H1 (cell line): ENCODE measurements around the gene ALDH7A1. TPM values are rescaled to one million over a fixed set of nuclear protein-coding genes. Genes with fewer than 3 reads are reported as not detected.

ENCODE experiments used
- CTCF ChIA-PET: fragments of 300-600 bp; sonication (Branson Sonifier 250); formaldehyde crosslinking; loops from one replicate; lab custom pipeline; 2021; ENCODE audit not compliant: partially characterized antibody; lab: Charles Lee
- POLR2A ChIA-PET: fragments of 300-600 bp; sonication (Branson Sonifier 250); formaldehyde crosslinking; loops from one replicate; lab custom pipeline; 2021; ENCODE audit warnings: inconsistent platforms; ENCODE audit not compliant: partially characterized antibody; lab: Charles Lee
- DNase-seq, 2 experiments: peaks; one replicate each; pipeline versions ENCODE4 v3.0.0 to v3.0.0-alpha.2; 2010 to 2022; ENCODE audit warnings: low spot score in 2 of 2, low read depth in 1 of 2, mixed read lengths in 1 of 2
- FAIRE-seq: peaks from 2 replicates; lab custom pipeline; 2011; peaks lifted over from hg19 to GRCh38; lab: Jason Lieb, UNC
- H2AFZ ChIP-seq: 2 replicates; pipeline ENCODE4 v1.8.1; 2012; ENCODE audit warnings: low read length, inconsistent platforms
- H2AK5ac ChIP-seq: 2 replicates; pipeline ENCODE4 v1.6.1; 2013; ENCODE audit warnings: low read depth, low read length
- H2BK120ac ChIP-seq: replicated peaks from 2 replicates; pipeline ENCODE3; 2013; ENCODE audit warnings: low read depth, low read length, inconsistent platforms
- H2BK12ac ChIP-seq: 2 replicates; pipeline ENCODE4 v1.6.1; 2013; ENCODE audit warnings: low read depth, low read length
- H2BK15ac ChIP-seq: 2 replicates; pipeline ENCODE4 v1.6.1; 2013; ENCODE audit warnings: low read length
- H2BK20ac ChIP-seq: 2 replicates; pipeline ENCODE4 v1.6.1; 2013; ENCODE audit warnings: low read length
- H2BK5ac ChIP-seq: 2 replicates; pipeline ENCODE4 v1.6.1; 2013; ENCODE audit warnings: low read depth, low read length
- H3K14ac ChIP-seq: 2 replicates; pipeline ENCODE4 v1.6.1; 2013; ENCODE audit warnings: inconsistent platforms; ENCODE audit not compliant: insufficient read length
- H3K18ac ChIP-seq: 2 replicates; pipeline ENCODE4 v1.6.1; 2013; ENCODE audit warnings: low read length; ENCODE audit errors: extremely low read depth
- H3K23ac ChIP-seq: 2 replicates; pipeline ENCODE4 v1.6.1; 2013; ENCODE audit warnings: inconsistent platforms; ENCODE audit not compliant: insufficient read length
- H3K23me2 ChIP-seq: 2 replicates; pipeline ENCODE4 v1.6.1; 2013; ENCODE audit warnings: low read depth, low read length
- H3K27ac ChIP-seq: 2 replicates; pipeline ENCODE4 v1.6.1; 2011; ENCODE audit warnings: low read depth, low read length, inconsistent platforms
- H3K27me3 ChIP-seq, 4 experiments: replicated peaks in 1 of 4; 1 replicate in 1 of 4; 2 replicates in 3 of 4; pipeline versions ENCODE4 v1.6.1 to v1.8.1; 2011 to 2013; ENCODE audit warnings: low read length in 3 of 4, mild to moderate bottlenecking in 3 of 4, inconsistent platforms in 2 of 4, mixed read lengths in 2 of 4, moderate library complexity in 1 of 4; ENCODE audit not compliant: control insufficient read depth in 3 of 4, insufficient read depth in 3 of 4; ENCODE audit errors: extremely low read depth in 1 of 4
- H3K36me3 ChIP-seq, 4 experiments: 2 replicates each; pipeline versions ENCODE4 v1.6.1 to v1.8.1; 2011 to 2013; ENCODE audit warnings: mild to moderate bottlenecking in 4 of 4, low read length in 3 of 4, moderate library complexity in 2 of 4, control low read depth in 1 of 4, inconsistent platforms in 1 of 4; ENCODE audit not compliant: insufficient read depth in 4 of 4, control insufficient read depth in 2 of 4
- H3K4ac ChIP-seq: replicated peaks from 2 replicates; pipeline ENCODE3; 2013; ENCODE audit warnings: low read length, low read depth, mixed read lengths, inconsistent platforms; ENCODE audit not compliant: insufficient read length
- H3K4me1 ChIP-seq, 4 experiments: replicated peaks in 1 of 4; 1 replicate in 1 of 4; 2 replicates in 3 of 4; pipeline versions ENCODE4 v1.6.1 to v1.8.1; 2011 to 2013; ENCODE audit warnings: low read length in 3 of 4, inconsistent platforms in 2 of 4, mixed read lengths in 1 of 4; ENCODE audit not compliant: insufficient read depth in 4 of 4, control insufficient read depth in 3 of 4
- H3K4me2 ChIP-seq, 2 experiments: 2 replicates each; pipeline versions ENCODE4 v1.6.1 to v1.8.1; 2011 to 2013; ENCODE audit warnings: low read depth in 2 of 2, low read length in 2 of 2, control low read depth in 1 of 2, inconsistent platforms in 1 of 2, mild to moderate bottlenecking in 1 of 2; ENCODE audit not compliant: insufficient read depth in 1 of 2
- H3K4me3 ChIP-seq, 4 experiments: fragments of 200-600, 300-600 bp in 1 of 4; sonication (generic), shearing (Covaris generic), sonication (Bioruptor Twin) in 1 of 4; 2 replicates each; pipeline versions ENCODE4 v1.5.1 to v1.8.1; 2011 to 2016; ENCODE audit warnings: low read length in 4 of 4, low read depth in 3 of 4, control low read depth in 2 of 4, inconsistent platforms in 2 of 4, mild to moderate bottlenecking in 2 of 4, mixed read lengths in 1 of 4, moderate library complexity in 1 of 4; ENCODE audit not compliant: insufficient read depth in 2 of 4; ENCODE audit errors: extremely low read depth in 1 of 4
- H3K56ac ChIP-seq: replicated peaks from 2 replicates; pipeline ENCODE3; 2013; ENCODE audit warnings: low read depth, mild to moderate bottlenecking, mixed read lengths, low read length, inconsistent platforms; ENCODE audit not compliant: insufficient read length
- H3K79me1 ChIP-seq: 2 replicates; pipeline ENCODE4 v1.6.1; 2013; ENCODE audit warnings: low read depth, low read length, control low read depth
- H3K79me2 ChIP-seq, 2 experiments: 2 replicates each; pipeline versions ENCODE4 v1.6.1 to v1.8.1; 2012 to 2013; ENCODE audit warnings: low read length in 2 of 2, mild to moderate bottlenecking in 2 of 2, inconsistent platforms in 1 of 2; ENCODE audit not compliant: insufficient read depth in 2 of 2, control insufficient read depth in 1 of 2
- H3K9ac ChIP-seq, 4 experiments: replicated peaks in 1 of 4; 1 replicate in 1 of 4; 2 replicates in 3 of 4; pipeline versions ENCODE4 v1.6.1 to v1.8.1; 2011 to 2013; ENCODE audit warnings: low read depth in 3 of 4, low read length in 3 of 4, control low read depth in 2 of 4, mild to moderate bottlenecking in 2 of 4, moderate library complexity in 2 of 4, inconsistent platforms in 1 of 4; ENCODE audit errors: extremely low read depth in 1 of 4
- H3K9me3 ChIP-seq, 2 experiments: 2 replicates each; pipeline versions ENCODE4 v1.6.1 to v1.8.1; 2012 to 2013; ENCODE audit warnings: mild to moderate bottlenecking in 2 of 2, moderate library complexity in 2 of 2, control low read depth in 1 of 2, inconsistent platforms in 1 of 2, low read depth in 1 of 2, low read length in 1 of 2, mixed read lengths in 1 of 2; ENCODE audit not compliant: insufficient read depth in 2 of 2
- H4K20me1 ChIP-seq, 2 experiments: replicated peaks in 1 of 2; 2 replicates each; pipeline versions ENCODE3 to v1.8.1; 2011 to 2013; ENCODE audit warnings: inconsistent platforms in 2 of 2, low read length in 2 of 2, mild to moderate bottlenecking in 1 of 2; ENCODE audit not compliant: insufficient read depth in 2 of 2, control insufficient read depth in 1 of 2
- H4K5ac ChIP-seq: 2 replicates; pipeline ENCODE4 v1.6.1; 2013; ENCODE audit warnings: low read length, low read depth, mixed read lengths, inconsistent platforms; ENCODE audit not compliant: insufficient read length
- H4K8ac ChIP-seq: 2 replicates; pipeline ENCODE4 v1.8.0; 2013; ENCODE audit warnings: mild to moderate bottlenecking, moderate library complexity, low read length, inconsistent platforms; ENCODE audit not compliant: insufficient read depth; ENCODE audit errors: extremely low read depth
- H4K91ac ChIP-seq: replicated peaks from 2 replicates; pipeline ENCODE3; 2013; ENCODE audit warnings: low read length, mixed read lengths, inconsistent platforms; ENCODE audit not compliant: insufficient read length
- CTCF ChIP-seq, 3 experiments: IDR thresholded peaks; 1 replicate in 2 of 3; 2 replicates in 1 of 3; pipeline versions ENCODE4 v1.5.1 to v1.6.1; 2011; ENCODE audit warnings: low read length in 3 of 3, mild to moderate bottlenecking in 3 of 3, inconsistent platforms in 2 of 3, low read depth in 1 of 3, moderate library complexity in 1 of 3; ENCODE audit not compliant: insufficient read depth in 1 of 3; ENCODE audit errors: control extremely low read depth in 1 of 3
- POU5F1 ChIP-seq: IDR thresholded peaks from 2 replicates; pipeline ENCODE4 v1.6.1; 2011; ENCODE audit warnings: low read depth, mild to moderate bottlenecking, low read length, moderate library complexity
- SIX5 ChIP-seq: IDR thresholded peaks from 2 replicates; pipeline ENCODE4 v1.6.1; 2011; ENCODE audit warnings: mild to moderate bottlenecking, low read depth, low read length
- WGBS, 2 experiments: shearing (Covaris generic) in 1 of 2; methylation state at CpG; one replicate each; pipeline versions ENCODE4 v1.1.6 to v1.1.7; 2013 to 2015; ENCODE audit warnings: low lambda C conversion rate in 2 of 2, mixed read lengths in 2 of 2, inconsistent platforms in 1 of 2, low coverage in 1 of 2, missing lambda C conversion rate in 1 of 2; ENCODE audit not compliant: insufficient replicate concordance in 2 of 2, insufficient coverage in 1 of 2, insufficient read length in 1 of 2; ENCODE audit errors: extremely low coverage in 1 of 2, missing lambda C conversion rate in 1 of 2; 5-methylcytosine and 5-hydroxymethylcytosine counted together
- polyA plus RNA-seq, 7 experiments: library from polyadenylated mRNA; depleted of rRNA in 3 of 7; stranded (reverse) in 5 of 7; unstranded in 2 of 7; fragments of >200 nt in 5 of 7; fragments of 200-250 nt in 2 of 7; gene quantifications; 1 replicate in 5 of 7; 2 replicates in 1 of 7; 4 replicates in 1 of 7; pipeline versions ENCODE4 v1.2.1 to v1.2.3, GENCODE V29; 2011 to 2013; ENCODE audit warnings: missing spikeins in 2 of 7, mixed read lengths in 2 of 7
- total RNA-seq: library from RNA; stranded (reverse); fragmentation: NEBNext Ultra II Directional; extraction: Animal tissue kit (Norgen Biotek cat#: 25700); gene quantifications from 2 replicates; pipeline ENCODE4 v1.2.1, GENCODE V29; 2021
- TF ChIP-seq, protein P1 (sequence below): IDR thresholded peaks from 2 replicates; pipeline ENCODE4 v1.6.1; 2012; ENCODE audit warnings: inconsistent platforms

ALDH7A1 gene
- total and polyA plus RNA-seq, 2 of the 8 experiments (the other 6 are each of a cell fraction or from before 2014, with no cell fraction given) = 99.6 to 225 TPM

GRCh38 chr5:126640866-126641265 is 45.8 kb upstream of the ALDH7A1 start:
- Histone ChIP-seq H3K56ac (no peak overlapping the region), H2BK5ac (no peak overlapping the region), H2BK15ac (no peak overlapping the region), H3K9me3 (peaks cover 1 to 6% of the 10 kb centered on the region in 2 experiments; a peak in 2 of 4 replicates), H2AFZ (no peak overlapping the region), H4K91ac (no peak overlapping the region), H3K4me3 (no peak overlapping the region), H3K23ac (no peak overlapping the region), H3K9ac (no peak overlapping the region), H3K18ac (no peak overlapping the region), H3K4me2 (no peak overlapping the region), H4K5ac (no peak overlapping the region), H4K20me1 (no peaks in the 10 kb centered on the region), H2AK5ac (no peak overlapping the region), H3K4me1 (no peaks in the 10 kb centered on the region), H3K4ac (no peak overlapping the region), H3K36me3 (0 out of 8 replicates have a peak, but pooled peaks cover 0 to 2% (median 0%) of the 10 kb centered on the region in 4 experiments), H3K79me1 (no peaks in the 10 kb centered on the region), H3K27me3 (no peaks in the 10 kb centered on the region), H2BK20ac (no peak overlapping the region), H3K27ac (no peak overlapping the region)
- FAIRE-seq (no peak), DNase-seq (no peak)
- ChIA-PET CTCF (interaction anchor here (0.6 to 1.5 kb wide), 3 partner anchors 16 to 347 kb away, joined by 4 to 6 read pairs (median 4); no protein-coding TSS in a partner anchor), POLR2A (interaction anchor here (0.7 kb wide), 1 partner anchor 194 kb away, joined by 3 read pairs; no protein-coding TSS in a partner anchor)
- TF ChIP-seq, protein P1, sequence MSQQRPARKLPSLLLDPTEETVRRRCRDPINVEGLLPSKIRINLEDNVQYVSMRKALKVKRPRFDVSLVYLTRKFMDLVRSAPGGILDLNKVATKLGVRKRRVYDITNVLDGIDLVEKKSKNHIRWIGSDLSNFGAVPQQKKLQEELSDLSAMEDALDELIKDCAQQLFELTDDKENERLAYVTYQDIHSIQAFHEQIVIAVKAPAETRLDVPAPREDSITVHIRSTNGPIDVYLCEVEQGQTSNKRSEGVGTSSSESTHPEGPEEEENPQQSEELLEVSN = no peak
- TF ChIP-seq CTCF (IDR thresholded peaks at IDR 0.05; ENCODE audit: control extremely low read depth in 1 of 3, insufficient read depth in 1 of 3, low read depth in 1 of 3, low read length in 3 of 3) = no peak
- TF ChIP-seq POU5F1 = no peak
- TF ChIP-seq SIX5 = no peak
- TF ChIP-seq, all 59 proteins: peak for 0
- Histone ChIP-seq H4K8ac (no peak overlapping the region), H2BK12ac (no peak overlapping the region), H3K14ac (no peak overlapping the region), H3K23me2 (no peaks in the 10 kb centered on the region), H2BK120ac (no peak overlapping the region), H3K79me2 (no peaks in the 10 kb centered on the region)
- 100% methylated on average over 1 of the region's 1 CpG; no CpG with 5 or more reads in 1 of the 2 experiments for WGBS, 2 experiments
